Neuron (in vitro differentiated cells): ENCODE measurements around the gene PNO1.

Source experiments
- H2AFZ ChIP-seq: one replicate; pipeline ENCODE4 v1.6.1; 2013; ENCODE audit warnings: low read depth, mild to moderate bottlenecking, inconsistent platforms, low read length, moderate library complexity
- H3K27me3 ChIP-seq: one replicate; pipeline ENCODE4 v1.6.1; 2013; ENCODE audit warnings: low read length; ENCODE audit not compliant: insufficient read depth
- H3K36me3 ChIP-seq: one replicate; pipeline ENCODE4 v1.6.1; 2013; ENCODE audit warnings: low read length; ENCODE audit not compliant: insufficient read depth
- H3K4me1 ChIP-seq: one replicate; pipeline ENCODE4 v1.6.1; 2013; ENCODE audit warnings: low read length; ENCODE audit not compliant: insufficient read depth
- H3K4me3 ChIP-seq: 2 replicates; pipeline ENCODE4 v1.5.1; 2013; ENCODE audit warnings: mild to moderate bottlenecking, low read length, moderate library complexity
- H3K9me3 ChIP-seq: one replicate; pipeline ENCODE4 v1.6.1; 2013; ENCODE audit warnings: low read length

PNO1 gene

GRCh38 chr2:68189991-68190784, 32.5 kb downstream of the PNO1 start:
- Histone ChIP-seq H3K4me1 (no peaks in the 10 kb centered on the region), H3K27me3 (no peaks in the 10 kb centered on the region), H3K36me3 (peaks cover 10% of the 10 kb centered on the region), H3K4me3 (no peak overlapping the region), H2AFZ (no peak overlapping the region), H3K9me3 (no peaks in the 10 kb centered on the region)

GRCh38 chr2:68190991-68191731, 33.5 kb downstream of the PNO1 start:
- Histone ChIP-seq H3K4me1 (no peaks in the 10 kb centered on the region), H3K4me3 (no peak overlapping the region), H3K27me3 (no peaks in the 10 kb centered on the region)

GRCh38 chr2:68193144-68193543, 35.5 kb downstream of the PNO1 start:
- Histone ChIP-seq H3K36me3 (no peaks in the 10 kb centered on the region), H3K9me3 (no peaks in the 10 kb centered on the region), H3K27me3 (no peaks in the 10 kb centered on the region), H3K4me3 (no peak overlapping the region), H3K4me1 (no peaks in the 10 kb centered on the region), H2AFZ (no peak overlapping the region)

More at GRCh38 chr2:68190991-68191731, 33.5 kb downstream of the PNO1 start:
- Histone ChIP-seq H2AFZ (no peak overlapping the region), H3K9me3 (no peaks in the 10 kb centered on the region), H3K36me3 (peaks cover 6% of the 10 kb centered on the region)

GRCh38 chr2:68193787-68194372, 36.2 kb downstream of the PNO1 start:
- Histone ChIP-seq H3K27me3 (no peaks in the 10 kb centered on the region), H3K9me3 (no peaks in the 10 kb centered on the region), H3K4me3 (no peak overlapping the region), H3K4me1 (no peaks in the 10 kb centered on the region), H3K36me3 (no peaks in the 10 kb centered on the region), H2AFZ (no peak overlapping the region)

- no peak overlapping the region for H2AFZ ChIP-seq
- no peaks in the 10 kb centered on the region for H3K4me1 ChIP-seq
- H3K4me3 ChIP-seq = no peak overlapping the region
- H3K27me3 ChIP-seq = no peaks in the 10 kb centered on the region
- H3K9me3 ChIP-seq = no peaks in the 10 kb centered on the region
- no peaks in the 10 kb centered on the region for H3K36me3 ChIP-seq
These were observed 37.4 kb downstream of the PNO1 start for GRCh38 chr2:68195096-68195495.

GRCh38 chr2:68196120-68196716, 38.5 kb downstream of the PNO1 start:
- Histone ChIP-seq H3K27me3 (no peaks in the 10 kb centered on the region), H3K4me1 (no peaks in the 10 kb centered on the region), H3K4me3 (no peak overlapping the region), H3K9me3 (no peaks in the 10 kb centered on the region), H3K36me3 (no peaks in the 10 kb centered on the region), H2AFZ (no peak overlapping the region)

- Histone ChIP-seq H3K4me1 (no peaks in the 10 kb centered on the region), H3K36me3 (no peaks in the 10 kb centered on the region), H3K9me3 (no peaks in the 10 kb centered on the region), H2AFZ (no peak overlapping the region), H3K4me3 (no peak overlapping the region), H3K27me3 (no peaks in the 10 kb centered on the region)
These were observed 42.6 kb downstream of the PNO1 start for GRCh38 chr2:68200157-68200787.

GRCh38 chr2:68203587-68203986, 45.9 kb downstream of the PNO1 start:
- Histone ChIP-seq H3K27me3 (no peaks in the 10 kb centered on the region), H3K36me3 (peaks cover 7% of the 10 kb centered on the region), H3K9me3 (no peaks in the 10 kb centered on the region), H3K4me1 (no peaks in the 10 kb centered on the region), H2AFZ (no peak overlapping the region), H3K4me3 (no peak overlapping the region)

- no peak overlapping the region for H3K4me3 ChIP-seq
These were observed 49.1 kb downstream of the PNO1 start for GRCh38 chr2:68206793-68207192.

GRCh38 chr2:68214381-68214780, 56.7 kb downstream of the PNO1 start:
- Histone ChIP-seq H3K4me1 (peaks cover 4% of the 10 kb centered on the region), H3K9me3 (peaks cover 2% of the 10 kb centered on the region), H2AFZ (no peak overlapping the region), H3K4me3 (no peak overlapping the region), H3K36me3 (peaks cover 25% of the 10 kb centered on the region), H3K27me3 (no peaks in the 10 kb centered on the region)

More at GRCh38 chr2:68206793-68207192, 49.1 kb downstream of the PNO1 start:
- H3K4me1 ChIP-seq = peaks cover 4% of the 10 kb centered on the region
- no peaks in the 10 kb centered on the region for H3K27me3 ChIP-seq
- no peaks in the 10 kb centered on the region for H3K9me3 ChIP-seq
- peaks cover 7% of the 10 kb centered on the region for H3K36me3 ChIP-seq
- no peak overlapping the region for H2AFZ ChIP-seq

- H3K4me3 ChIP-seq = no peak overlapping the region
- peaks cover 25% of the 10 kb centered on the region for H3K36me3 ChIP-seq
- no peak overlapping the region for H2AFZ ChIP-seq
- peaks cover 5% of the 10 kb centered on the region for H3K9me3 ChIP-seq
- no peaks in the 10 kb centered on the region for H3K4me1 ChIP-seq
- H3K27me3 ChIP-seq = no peaks in the 10 kb centered on the region
These were observed 59.0 kb downstream of the PNO1 start for GRCh38 chr2:68216454-68217310.

- peaks cover 18% of the 10 kb centered on the region for H3K36me3 ChIP-seq
- no peak overlapping the region for H3K4me3 ChIP-seq
- no peaks in the 10 kb centered on the region for H3K27me3 ChIP-seq
- H3K9me3 ChIP-seq = peaks cover 5% of the 10 kb centered on the region
- H3K4me1 ChIP-seq = no peaks in the 10 kb centered on the region
- no peak overlapping the region for H2AFZ ChIP-seq
These were observed 60.0 kb downstream of the PNO1 start for GRCh38 chr2:68217729-68218128.
